IPS DF 19.7 (cell line): ENCODE results near the gene METTL23.

Source experiments
- DNase-seq: peaks from one replicate; pipeline ENCODE4 v3.0.0-alpha.2; 2013; ENCODE audit warnings: low read depth, low spot score

Gene METTL23, protein sequence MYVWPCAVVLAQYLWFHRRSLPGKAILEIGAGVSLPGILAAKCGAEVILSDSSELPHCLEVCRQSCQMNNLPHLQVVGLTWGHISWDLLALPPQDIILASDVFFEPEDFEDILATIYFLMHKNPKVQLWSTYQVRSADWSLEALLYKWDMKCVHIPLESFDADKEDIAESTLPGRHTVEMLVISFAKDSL

DNA sequence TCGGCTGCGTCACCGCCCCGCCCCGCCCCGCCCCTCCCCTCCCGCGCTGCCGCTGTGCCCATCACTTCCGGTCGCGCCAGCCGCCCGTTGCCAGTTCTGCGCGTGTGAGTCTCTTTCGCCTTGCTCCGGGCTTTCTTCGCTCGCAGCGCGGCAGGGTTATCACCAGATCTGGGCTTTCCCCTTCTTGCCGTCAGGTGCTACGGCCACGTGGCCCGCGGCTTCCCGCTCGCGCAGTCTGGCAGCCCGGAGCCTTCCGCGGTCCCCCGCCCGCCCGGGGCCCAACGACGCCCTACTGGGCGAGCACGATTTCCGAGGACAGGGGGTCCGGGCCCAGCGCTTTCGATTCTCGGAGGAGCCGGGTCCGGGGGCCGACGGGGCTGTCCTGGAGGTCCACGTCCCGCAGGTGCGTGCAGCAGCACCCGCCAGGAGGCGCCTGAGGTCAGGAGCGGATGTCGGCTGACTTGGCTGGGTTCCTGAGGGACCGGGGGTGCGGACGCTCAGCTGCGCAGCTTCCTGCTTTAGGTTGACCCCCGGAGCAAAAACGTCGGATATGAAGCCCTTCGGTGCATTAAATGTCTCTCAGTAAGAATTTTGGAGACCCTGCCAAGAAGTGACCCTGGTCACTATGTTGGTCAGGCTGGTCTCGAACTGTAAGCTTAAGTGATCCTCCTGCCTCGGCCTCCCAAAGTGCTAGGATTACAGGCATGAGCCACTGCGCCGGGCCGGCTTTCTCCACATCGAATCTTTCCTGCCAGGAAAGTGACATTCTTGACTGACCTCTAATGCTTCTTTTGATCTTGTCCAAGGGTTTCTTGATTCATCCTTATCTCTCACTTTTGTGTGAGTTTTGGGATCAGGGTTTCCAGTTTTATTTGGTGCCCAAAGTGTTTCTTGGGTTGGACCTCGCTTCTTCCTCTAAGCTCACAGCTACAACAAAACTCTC lies at the start of gene METTL23:
Gene METTL23 (plus strand): TSS at position 64 of the 943 bp plus-strand sequence. CDS start 2,872 bp downstream, outside the sequence.
- DNase-seq: no peak

DNA sequence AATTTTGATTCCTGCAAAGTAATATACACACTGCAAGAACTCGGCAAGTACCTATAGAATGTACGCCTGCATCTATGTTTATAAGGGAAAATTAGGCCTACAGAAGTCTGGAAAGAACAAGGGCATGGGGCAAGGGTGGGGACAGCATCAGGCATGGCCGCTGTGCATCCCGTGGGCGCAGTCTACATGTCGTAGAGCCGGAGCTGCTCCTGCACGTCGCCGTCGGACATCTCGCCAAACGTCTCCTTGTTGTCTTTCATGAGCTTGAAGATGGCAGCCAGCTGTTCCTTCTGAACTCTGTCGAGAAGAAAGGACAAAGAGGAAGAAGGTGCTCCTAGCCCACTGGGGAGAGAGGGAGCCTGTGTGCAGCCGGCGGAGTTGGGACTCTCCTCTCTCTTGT lies 49.2 kb upstream of the METTL23 start:
- no peak for DNase-seq

DNA sequence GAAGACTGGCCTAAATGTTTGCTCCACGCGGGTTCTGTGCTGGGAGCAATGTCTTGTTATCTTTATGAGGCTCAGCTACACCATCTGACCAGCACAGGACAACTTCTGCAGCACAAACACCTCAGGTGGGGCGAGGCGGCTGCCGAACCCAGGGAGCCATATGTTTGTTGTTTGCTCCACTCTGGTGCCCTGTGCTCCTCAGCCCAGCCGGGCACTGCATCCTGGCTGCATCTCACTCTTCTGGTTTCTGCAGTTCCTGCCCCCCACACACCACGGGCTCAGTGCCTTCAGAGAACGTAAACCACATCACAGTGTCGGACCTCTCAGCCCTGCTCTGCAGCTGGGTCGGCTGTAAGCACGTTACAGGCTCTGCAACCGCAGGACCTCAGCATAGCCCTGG lies 48.3 kb upstream of the METTL23 start:
- DNase-seq: no peak

DNA sequence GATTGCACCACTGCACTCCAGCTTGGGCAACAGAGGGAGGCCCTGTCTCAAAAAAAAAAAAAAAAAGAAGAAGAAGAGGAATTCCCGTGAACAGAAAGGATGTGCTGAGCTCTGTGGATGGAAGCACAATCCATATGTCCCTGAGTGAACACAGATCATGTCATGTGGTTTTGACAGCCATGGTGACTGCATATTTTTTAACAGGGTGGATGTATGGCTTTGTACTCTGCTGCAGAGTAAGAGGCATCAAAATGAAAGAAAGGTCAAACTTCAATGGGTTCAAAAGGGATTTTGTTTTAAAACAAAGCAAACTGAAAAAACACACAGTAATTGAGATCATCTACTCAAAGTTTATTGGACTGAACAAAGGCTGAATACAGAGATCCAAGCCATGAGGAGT lies 47.4 kb upstream of the METTL23 start:
- DNase-seq: no peak

DNA sequence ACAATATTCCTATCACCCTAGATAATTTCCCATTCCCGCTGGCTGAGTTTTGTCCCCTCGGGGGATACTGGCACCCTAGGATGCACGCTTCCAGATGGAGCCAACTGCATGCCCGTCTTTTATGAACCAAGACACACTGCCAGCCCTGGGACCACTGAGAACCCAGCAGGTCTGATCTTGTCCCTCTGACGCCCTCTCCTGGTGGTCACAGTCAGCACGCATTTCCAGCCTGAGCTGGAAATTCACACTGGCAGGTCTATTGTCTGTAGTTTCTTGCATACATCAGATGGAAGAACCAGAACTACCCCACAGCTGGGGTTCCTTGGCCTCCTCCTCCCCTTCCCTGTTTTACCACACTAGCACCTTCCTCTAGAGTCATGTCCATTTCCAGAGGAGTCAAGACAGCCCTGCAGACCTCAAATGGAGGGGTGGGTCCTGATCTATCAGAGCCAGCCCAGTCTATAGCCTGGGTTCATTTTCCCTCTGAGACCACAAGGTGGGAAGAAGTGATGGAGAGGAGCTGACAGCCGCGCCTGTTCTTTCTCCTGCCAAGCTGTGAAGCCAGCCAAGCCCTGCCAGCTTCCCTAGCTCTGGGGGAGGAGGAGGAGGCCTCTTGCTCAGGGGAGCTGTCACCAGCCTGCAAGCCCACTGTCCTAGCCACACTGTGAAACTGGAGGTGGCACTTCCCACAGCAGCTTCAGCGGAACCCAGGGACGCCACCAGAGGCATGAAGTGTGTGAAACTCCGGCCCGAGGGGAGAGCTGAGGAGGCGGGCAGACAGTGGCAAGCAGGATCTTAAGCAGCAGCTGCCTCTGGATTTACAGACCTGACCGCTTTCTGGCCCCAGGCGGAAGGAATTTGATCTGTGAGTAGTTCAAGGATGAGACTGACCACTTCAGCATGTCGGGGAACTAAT lies 45.2 kb upstream of the METTL23 start:
- DNase-seq: no peak

DNA sequence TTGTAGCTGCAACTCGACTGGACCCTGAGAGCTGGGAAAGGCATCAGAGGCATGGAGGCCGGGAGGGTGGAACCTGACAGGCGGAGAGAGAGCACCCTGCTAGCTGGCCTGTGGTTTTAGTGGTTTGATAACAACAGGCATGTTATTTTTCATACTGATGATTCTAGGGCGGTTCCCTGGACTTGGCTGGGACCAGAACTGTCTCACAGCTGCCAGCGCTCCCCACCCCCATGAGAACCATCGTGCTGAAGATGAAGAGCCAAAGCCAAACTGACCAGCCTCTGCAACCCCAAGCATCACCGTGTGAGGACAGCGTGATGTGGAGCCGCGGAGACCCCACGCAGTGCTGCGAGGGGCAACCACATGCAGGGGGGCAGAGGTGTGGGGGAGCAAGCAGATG lies 44.3 kb upstream of the METTL23 start:
- DNase-seq: no peak

DNA sequence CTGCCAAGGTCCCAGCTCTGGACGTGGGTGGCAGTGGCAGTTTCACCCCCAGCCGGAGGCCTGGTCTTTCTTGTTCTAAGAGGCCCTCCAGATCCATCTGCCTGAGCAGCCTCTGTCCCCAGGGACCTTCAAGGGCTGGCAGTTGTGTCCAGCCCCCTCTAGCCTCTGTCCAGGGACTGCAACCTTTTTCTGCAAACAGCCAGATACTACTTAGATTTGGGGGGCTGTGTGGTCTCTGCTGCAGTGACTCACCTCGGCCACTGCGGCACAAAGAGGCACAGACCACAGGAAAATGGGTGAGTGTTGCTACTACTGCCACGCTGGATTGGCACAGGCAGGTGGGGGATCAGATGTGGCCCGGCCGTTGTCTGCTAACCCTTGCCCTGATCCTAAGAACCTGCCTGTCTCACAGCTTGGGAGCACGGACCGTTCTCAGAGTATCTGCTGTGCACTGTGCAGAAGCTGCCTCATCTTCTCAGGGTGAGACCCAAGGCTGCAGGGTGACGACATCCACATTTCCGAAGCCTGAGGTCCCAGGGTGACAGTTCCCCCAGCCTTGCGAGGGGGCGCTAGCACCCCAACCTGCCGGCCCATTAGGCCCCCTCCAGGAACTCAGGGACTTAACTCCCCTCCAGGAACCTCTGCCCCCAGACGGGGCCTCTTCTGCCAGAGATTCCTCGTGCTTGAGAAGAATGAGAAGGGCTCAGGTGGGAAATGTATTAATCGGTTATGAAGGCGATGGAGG lies 43.5 kb upstream of the METTL23 start:
- no peak for DNase-seq

DNA sequence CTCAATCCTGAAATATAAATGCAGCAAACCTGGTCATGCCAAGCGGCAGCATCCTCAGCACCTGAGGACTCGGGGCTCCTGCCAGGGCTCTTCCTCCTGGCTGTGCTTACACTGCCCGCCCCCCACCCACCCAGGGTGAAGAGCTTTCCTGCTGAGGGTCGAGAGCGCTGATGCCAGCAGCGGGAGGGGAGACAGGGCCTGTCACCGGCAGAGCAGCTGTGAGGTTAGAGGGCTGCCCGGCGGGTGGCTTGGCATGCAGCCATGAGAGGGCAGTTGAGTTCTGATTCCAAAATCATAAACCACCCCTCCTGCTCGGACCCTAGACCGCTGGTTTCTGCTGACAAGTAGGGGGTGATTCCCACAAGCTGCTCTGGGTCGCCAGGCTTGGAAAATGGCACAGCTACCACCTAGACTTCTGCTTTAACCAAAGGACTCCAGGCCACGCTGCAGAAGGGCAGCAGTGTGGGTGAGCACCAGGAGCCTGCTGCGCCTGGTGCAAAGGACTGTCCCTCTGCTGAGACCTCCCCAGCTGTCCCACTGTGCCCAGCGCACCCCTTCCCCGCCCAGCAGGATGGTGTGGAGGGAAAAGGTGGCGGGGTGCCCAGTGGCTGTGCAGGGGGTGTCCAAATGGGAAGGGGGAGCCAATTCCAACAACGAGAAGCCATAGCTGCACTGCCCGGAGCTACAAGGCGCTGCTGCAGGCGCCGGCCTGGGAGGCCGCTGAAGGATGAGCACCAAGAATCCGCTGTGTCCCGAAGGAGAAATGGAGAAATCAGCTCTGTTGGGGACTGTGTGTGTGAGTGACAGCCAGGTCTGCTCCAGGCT lies 42.5 kb upstream of the METTL23 start:
- DNase-seq: no peak

DNA sequence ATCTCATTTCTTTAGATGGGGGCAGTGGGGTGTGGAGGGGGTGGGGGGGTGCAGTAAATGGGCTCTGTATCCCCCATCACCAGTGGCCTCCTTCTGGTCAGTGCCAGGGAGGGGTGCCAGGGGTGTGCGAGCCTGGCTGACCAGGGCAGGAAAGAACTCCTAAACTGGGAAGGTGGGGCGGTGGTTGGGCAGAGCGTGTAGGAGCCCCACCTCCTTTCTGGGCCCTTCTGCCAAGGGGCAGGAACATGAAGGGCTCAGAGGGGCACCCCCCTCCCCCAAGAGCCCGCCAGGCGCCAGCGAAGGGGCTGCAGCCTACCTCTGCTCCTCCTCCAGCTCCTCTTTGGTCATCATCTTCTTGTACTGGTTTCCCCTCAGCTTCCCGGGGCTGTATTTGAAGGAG lies 41.9 kb upstream of the METTL23 start:
- DNase-seq: no peak

DNA sequence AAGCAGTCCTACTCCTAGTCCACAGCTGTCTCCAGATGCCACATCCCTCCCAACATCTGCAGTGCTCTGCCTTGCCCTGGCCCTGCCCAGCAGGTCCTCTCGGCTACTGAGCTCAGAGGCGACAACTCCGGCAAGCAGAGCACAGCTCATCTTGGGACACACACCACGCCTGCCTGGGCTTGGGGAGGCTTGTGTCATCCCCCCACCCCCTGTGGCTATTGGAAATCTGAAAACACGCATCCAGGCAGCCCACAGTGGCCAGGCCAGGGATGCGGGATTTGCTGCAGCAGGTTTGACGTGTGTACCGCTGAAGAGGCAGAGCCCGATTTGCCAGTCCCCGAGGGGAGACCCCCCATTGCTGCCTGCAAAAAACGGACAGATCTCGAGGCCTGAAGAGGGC lies 41.3 kb upstream of the METTL23 start:
- no peak for DNase-seq

DNA sequence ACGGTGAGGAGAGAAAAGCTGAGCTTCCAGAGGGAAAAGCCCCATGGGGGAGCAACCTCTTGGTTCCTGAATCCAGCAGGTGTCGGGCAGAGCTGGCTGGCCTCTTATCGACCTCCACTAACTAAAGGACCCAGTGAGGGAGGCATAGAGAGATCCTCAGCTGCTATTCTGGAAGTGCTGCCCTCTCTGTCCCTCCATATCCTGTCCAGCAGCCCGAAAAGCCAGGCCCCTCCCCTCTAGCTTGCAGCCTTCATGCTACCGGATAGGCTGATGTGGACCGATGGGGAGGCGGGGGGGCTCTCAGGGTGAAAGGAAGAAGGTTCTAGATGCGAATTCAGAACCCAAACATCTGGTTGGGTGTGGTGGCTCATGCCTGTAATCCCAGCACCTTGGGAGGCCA lies 40.8 kb upstream of the METTL23 start:
- DNase-seq: no peak

DNA sequence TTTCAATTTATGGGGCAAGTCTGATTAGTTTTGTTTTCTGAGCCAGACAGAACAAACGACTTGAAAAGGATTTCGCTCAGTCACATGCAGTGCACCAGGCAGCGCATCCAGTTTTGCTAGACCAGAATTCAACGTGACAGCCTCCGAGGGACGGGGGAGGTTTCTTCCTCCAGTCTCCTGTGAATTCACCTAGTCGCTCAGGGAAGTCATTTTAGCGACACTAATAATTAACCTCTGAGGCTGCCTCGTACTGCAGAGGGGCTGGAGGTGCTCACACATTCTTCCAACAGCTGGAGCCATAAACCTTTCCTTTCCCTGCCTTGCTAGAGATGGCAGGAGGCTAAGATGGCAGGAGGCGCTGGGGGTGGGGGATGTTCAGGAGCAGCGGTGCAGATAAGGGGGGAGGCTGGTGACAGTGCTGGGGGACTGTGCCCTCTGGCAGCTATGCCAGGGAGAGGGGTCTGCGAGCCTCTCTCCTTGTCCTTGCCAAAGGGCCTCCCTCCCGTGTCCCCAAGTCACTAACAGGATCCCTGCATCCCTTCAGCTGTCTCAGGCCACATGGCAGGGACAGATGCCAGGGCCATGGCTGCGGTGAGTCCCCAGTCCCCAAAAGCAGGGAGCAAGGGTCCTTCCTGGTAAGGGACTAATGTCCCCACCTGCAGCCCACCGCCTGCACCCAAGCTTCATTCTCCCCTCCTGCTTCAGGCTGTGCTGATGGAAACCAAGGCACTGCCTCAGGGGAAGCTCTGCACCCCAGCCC lies 39.9 kb upstream of the METTL23 start:
- DNase-seq: no peak

DNA sequence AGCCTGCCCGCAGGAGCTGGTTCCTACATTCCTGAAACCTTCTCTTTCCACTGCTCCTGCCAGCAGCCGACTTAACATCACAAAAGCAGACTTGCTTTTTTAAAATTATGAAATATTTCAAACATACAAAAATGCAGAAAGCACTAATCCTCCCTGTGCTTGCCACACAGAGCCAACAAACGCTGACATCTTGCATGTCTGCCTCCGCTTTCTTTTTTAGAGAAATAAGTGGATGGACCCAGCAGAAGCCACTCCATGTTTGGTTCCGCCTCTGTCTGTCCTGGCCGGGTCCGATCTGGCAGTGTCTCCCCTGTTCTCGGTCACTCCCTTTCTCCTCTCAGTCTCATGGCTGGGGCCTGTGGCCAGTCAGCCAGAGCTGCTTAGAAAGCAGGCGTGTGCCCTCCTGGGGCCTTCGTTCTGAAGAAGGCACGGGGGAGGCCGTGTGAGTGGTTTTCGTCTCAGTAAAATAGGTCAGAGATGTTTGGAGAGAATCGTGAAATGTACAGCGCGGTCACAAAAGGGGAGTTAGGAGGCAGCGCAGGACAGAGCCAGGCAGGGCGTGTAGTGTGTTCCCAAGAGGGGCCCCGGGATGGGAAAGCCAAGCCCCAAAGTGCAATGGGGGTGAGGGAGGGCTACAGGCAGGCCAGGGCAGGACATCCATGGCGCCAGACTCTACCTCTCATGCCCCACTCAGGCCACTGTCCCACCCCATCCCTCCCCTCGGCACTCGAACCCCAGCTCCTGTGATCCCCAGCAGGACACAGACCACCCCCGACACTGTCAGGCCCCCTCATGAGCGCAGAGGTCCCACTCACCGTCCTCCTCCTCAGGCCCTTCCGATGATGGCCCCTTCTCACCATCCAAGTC lies 39.1 kb upstream of the METTL23 start:
- no peak for DNase-seq

DNA sequence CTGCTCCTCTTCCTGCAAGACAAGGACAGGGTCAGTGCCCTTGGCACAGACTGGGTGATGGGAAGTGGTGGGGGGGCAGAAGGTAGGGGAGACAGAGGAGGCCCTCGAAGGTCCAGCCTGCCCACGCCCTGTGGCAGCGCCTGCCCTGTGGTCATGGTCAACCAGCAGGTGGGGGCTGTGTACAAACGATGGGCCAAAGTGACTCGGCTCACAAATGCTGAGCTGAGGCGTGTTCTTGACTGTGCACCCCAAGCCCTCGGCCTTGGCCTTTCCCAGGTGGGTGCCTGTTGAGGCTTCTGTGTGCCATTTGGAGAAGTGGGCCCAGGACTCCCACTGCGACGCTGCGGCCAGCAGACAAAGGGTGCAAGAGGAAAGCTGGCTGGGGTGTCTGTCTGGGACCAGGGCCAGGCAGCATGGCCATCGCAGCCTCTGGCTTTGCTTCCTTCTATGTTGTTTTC lies 38.4 kb upstream of the METTL23 start:
- no peak for DNase-seq

DNA sequence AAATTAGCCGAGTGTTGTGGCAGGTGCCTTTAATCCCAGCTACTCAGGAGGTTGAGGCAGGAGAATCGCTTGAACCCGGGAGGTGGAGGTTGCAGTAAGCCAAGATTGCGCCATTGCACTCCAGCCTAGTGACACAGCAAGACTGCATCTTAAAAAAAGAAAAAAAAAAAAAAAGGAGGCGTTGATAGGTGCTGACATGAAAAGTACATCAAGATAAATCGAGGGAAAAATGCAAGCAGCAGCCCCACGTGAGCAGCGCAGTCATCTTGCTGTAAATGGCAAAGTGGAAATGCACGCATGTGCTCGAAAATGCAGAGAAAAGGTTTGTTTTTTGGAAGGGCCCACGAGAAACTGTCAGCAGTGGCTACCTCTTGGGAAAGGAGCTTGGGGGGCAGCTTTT lies 36.8 kb upstream of the METTL23 start:
- no peak for DNase-seq

DNA sequence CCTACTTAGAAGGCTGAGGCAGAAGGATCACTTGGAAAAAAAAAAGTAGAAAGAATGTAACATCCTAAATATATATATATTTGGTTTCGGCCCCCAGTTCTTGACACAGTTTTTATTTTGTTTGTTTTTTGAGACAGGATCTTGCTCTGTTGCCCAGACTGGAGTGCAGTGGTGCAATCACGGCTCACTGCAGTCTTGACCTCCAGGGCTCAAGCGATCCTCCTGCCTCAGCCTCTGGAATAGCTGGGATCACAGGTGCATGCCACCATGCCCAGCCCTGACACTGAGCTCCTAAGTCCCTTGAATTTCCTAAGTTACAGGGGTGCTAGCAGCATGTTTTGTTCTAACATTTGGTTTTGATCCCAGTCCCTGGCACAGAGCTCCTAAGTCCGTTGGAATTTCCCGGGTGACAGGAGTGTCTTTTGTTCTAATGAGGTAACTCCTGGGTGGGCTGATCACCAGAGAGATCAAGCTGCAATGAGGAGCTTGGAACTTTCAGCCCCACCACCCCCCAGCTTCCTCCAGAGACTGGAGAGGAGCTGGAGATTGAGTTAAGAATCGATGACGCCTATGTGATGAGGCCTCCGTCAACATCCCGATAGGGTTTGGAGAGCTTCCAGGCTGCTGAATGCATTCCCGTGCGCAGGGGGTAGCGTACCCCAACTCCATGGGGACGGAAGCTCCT lies 35.9 kb upstream of the METTL23 start:
- DNase-seq: no peak

DNA sequence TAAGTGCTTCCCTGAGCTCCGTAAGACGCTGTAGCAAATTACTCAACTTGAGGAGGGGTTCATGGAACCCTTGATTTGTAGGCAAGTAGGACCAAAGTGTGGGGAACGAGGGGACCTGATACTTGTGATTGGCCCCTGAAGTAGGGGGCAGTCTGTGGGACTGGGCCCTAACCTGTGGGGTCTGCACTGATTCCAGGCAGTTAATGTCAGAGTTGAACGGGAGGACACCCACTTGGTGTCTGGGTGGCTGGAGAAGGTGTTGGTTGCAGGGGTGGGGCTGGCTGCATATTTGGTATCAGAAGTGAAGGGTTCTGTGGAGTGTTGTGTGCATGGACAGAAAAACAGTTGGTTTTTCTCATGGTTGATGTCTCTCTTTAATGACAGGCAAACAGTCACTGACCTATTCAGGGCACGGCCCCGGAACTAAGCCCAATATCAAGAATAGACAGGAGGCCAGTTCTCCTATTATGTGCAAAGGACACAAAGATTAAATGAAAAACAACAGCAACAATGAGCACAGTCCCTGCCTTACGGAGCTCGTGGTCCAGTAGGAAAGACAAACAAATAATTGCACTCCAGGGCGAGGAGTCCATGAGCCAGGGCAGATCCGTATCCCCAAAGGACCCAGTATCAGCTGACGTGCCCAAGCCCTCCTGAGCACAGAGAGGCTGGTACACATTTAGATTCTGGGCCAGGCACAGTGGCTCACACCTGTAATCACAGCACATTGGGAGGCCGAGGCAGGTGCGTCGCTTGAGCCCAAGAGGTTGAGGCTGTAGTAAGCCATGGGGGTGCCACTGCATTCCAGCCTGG lies 35.1 kb upstream of the METTL23 start:
- no peak for DNase-seq
